ENCODE measurements around the gene DNAH6.
A peak's percentile ranks its signal among the peaks of the same experiment; 100 is the strongest.

The DNAH6 gene

GRCh38 chr2:84636080-84636971 is 120.0 kb downstream of the DNAH6 start:
- DNase-seq: no peak

GRCh38 chr2:84639751-84640150 is 123.5 kb downstream of the DNAH6 start:
- no peak for DNase-seq

GRCh38 chr2:84640411-84640810 is 124.1 kb downstream of the DNAH6 start:
- DNase-seq: no peak

GRCh38 chr2:84641021-84641420 is 124.7 kb downstream of the DNAH6 start:
- DNase-seq: no peak

- DNase-seq: no peak
Measured at GRCh38 chr2:84643991-84644390, 127.7 kb downstream of the DNAH6 start.

- no peak for DNase-seq
Measured at GRCh38 chr2:84646514-84646913, 130.2 kb downstream of the DNAH6 start.

GRCh38 chr2:84647267-84647666 is 131.0 kb downstream of the DNAH6 start:
- no peak for DNase-seq

GRCh38 chr2:84649058-84649457 is 132.8 kb downstream of the DNAH6 start:
- DNase-seq: no peak

GRCh38 chr2:84649487-84650142 is 133.3 kb downstream of the DNAH6 start:
- DNase-seq: peak; percentile 38

GRCh38 chr2:84652431-84652830 is 136.1 kb downstream of the DNAH6 start:
- DNase-seq: peak; percentile 24

- no peak for DNase-seq
Measured at GRCh38 chr2:84653302-84653701, 137.0 kb downstream of the DNAH6 start.

- DNase-seq: no peak
Measured at GRCh38 chr2:84654414-84654813, 138.1 kb downstream of the DNAH6 start.

GRCh38 chr2:84669122-84669521 is 152.8 kb downstream of the DNAH6 start:
- no peak for DNase-seq

GRCh38 chr2:84674099-84674498 is 157.8 kb downstream of the DNAH6 start:
- DNase-seq: no peak

- no peak for DNase-seq
Measured at GRCh38 chr2:84674586-84674985, 158.3 kb downstream of the DNAH6 start.

GRCh38 chr2:84676295-84676694 is 160.0 kb downstream of the DNAH6 start:
- DNase-seq: no peak

GRCh38 chr2:84678214-84678613 is 161.9 kb downstream of the DNAH6 start:
- DNase-seq: peak; percentile 6

GRCh38 chr2:84686783-84687476 is 170.6 kb downstream of the DNAH6 start:
- DNase-seq: no peak

GRCh38 chr2:84687498-84688149 is 171.3 kb downstream of the DNAH6 start:
- DNase-seq: no peak

GRCh38 chr2:84690225-84690624 is 173.9 kb downstream of the DNAH6 start:
- no peak for DNase-seq

- peak; percentile 50 for DNase-seq
Measured at GRCh38 chr2:84694088-84694622, 177.9 kb downstream of the DNAH6 start.

- DNase-seq: no peak
Measured at GRCh38 chr2:84697895-84698294, 181.6 kb downstream of the DNAH6 start.

- no peak for DNase-seq
Measured at GRCh38 chr2:84700006-84700405, 183.7 kb downstream of the DNAH6 start.
